RWPE2 (cell line): Measurements from ENCODE around the gene CINP.

Experiments used
- ATAC-seq: fragments of 200-7000 bp; cut with Tn5 transposase; 3 replicates; pipeline ENCODE4 v1.9.1; 2021; ENCODE audit warnings: low read depth
- DNase-seq: peaks from one replicate; pipeline ENCODE4 v3.0.0-alpha.2; 2020; ENCODE audit warnings: low spot score
- H3K27ac ChIP-seq: fragments of 450-650 bp; 2 replicates; pipeline ENCODE4 v1.5.1; 2017; ENCODE audit warnings: mild to moderate bottlenecking; ENCODE audit not compliant: poor library complexity, severe bottlenecking
- H3K27me3 ChIP-seq: fragments of 250-450 bp; sonication (Bioruptor Pico); 2 replicates; pipeline ENCODE4 v1.5.1; 2021; ENCODE audit warnings: mild to moderate bottlenecking, moderate library complexity; ENCODE audit not compliant: insufficient read depth, poor library complexity, severe bottlenecking
- H3K36me3 ChIP-seq: fragments of 250-450 bp; sonication (Bioruptor Pico); 2 replicates; pipeline ENCODE4 v1.5.1; 2020; ENCODE audit warnings: low read depth, mild to moderate bottlenecking, moderate library complexity
- H3K4me1 ChIP-seq: fragments of 250-450 bp; sonication (Bioruptor Pico); 2 replicates; pipeline ENCODE4 v1.5.1; 2021; ENCODE audit warnings: mild to moderate bottlenecking, moderate library complexity; ENCODE audit not compliant: insufficient read depth, poor library complexity, severe bottlenecking
- H3K4me3 ChIP-seq: fragments of 250-450 bp; sonication (Bioruptor Pico); 2 replicates; pipeline ENCODE4 v1.5.1; 2021; ENCODE audit warnings: mild to moderate bottlenecking, moderate library complexity; ENCODE audit not compliant: severe bottlenecking
- H3K9me3 ChIP-seq: fragments of 250-450 bp; sonication (Bioruptor Pico); 2 replicates; pipeline ENCODE4 v1.5.1; 2021; ENCODE audit warnings: mild to moderate bottlenecking, moderate library complexity; ENCODE audit not compliant: severe bottlenecking
- TF ChIP-seq, protein P1 (sequence below): fragments of 450-650 bp; IDR thresholded peaks from one replicate; pipeline ENCODE4 v1.5.1; 2017; ENCODE audit warnings: mild to moderate bottlenecking, moderate library complexity; ENCODE audit not compliant: poor library complexity, severe bottlenecking

CINP gene

DNA sequence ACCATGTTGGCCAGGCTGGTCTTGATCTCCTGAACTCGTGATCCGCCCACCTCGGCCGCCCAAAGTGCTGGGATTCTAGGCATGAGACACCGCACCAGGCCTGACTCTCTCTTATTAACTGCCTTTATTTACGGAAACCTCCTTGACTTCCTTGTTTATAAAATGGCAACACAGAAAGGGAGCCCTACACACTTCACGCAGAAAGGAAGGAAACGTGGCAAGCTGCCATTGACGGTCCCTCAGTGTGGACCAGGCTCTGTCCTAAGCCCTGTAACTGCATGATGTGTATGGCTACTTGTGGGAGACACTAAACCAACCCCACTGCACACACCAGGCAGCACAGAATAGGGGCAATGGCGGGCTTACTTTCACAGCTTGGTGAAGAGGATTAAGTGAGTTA, 11.7 kb downstream of the CINP start:
- no peaks in the 10 kb centered on the region for H3K9me3 ChIP-seq
- H3K4me3 ChIP-seq: no peak overlapping the region
- no peaks in the 10 kb centered on the region for H3K4me1 ChIP-seq
- ATAC-seq (no peak), DNase-seq (no peak)
- no peaks in the 10 kb centered on the region for H3K27me3 ChIP-seq
- no peak overlapping the region for H3K27ac ChIP-seq
- H3K36me3 ChIP-seq: peaks cover 82% of the 10 kb centered on the region
- TF ChIP-seq, protein P1, sequence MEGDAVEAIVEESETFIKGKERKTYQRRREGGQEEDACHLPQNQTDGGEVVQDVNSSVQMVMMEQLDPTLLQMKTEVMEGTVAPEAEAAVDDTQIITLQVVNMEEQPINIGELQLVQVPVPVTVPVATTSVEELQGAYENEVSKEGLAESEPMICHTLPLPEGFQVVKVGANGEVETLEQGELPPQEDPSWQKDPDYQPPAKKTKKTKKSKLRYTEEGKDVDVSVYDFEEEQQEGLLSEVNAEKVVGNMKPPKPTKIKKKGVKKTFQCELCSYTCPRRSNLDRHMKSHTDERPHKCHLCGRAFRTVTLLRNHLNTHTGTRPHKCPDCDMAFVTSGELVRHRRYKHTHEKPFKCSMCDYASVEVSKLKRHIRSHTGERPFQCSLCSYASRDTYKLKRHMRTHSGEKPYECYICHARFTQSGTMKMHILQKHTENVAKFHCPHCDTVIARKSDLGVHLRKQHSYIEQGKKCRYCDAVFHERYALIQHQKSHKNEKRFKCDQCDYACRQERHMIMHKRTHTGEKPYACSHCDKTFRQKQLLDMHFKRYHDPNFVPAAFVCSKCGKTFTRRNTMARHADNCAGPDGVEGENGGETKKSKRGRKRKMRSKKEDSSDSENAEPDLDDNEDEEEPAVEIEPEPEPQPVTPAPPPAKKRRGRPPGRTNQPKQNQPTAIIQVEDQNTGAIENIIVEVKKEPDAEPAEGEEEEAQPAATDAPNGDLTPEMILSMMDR: no peak

DNA sequence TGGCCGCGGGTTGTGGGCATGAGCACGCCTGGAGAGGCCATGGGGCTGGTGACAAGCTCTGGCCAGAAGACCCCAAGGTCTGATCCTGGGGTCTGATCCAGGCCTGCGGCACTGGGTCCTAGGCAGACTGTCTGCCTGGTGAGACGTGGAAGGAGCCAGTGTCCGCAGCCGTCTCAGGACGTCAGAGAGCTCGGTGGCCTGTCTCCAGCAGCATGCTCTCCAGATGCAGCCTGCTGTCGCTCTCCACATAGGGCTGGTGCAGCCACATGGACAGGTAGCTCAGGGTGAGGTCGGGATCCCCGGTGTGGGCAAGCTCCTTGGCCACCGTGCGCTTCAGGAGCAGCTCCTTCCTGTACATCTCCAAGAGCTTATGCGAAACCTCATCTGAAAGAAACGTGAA, 14.3 kb downstream of the CINP start:
- peaks cover 74% of the 10 kb centered on the region for H3K36me3 ChIP-seq
- H3K4me3 ChIP-seq: no peak overlapping the region
- TF ChIP-seq, protein P1: no peak
- no peaks in the 10 kb centered on the region for H3K9me3 ChIP-seq
- no peak for DNase-seq
- no peak overlapping the region for H3K27ac ChIP-seq
- no peak for ATAC-seq
- H3K4me1 ChIP-seq: no peaks in the 10 kb centered on the region
- no peaks in the 10 kb centered on the region for H3K27me3 ChIP-seq

DNA sequence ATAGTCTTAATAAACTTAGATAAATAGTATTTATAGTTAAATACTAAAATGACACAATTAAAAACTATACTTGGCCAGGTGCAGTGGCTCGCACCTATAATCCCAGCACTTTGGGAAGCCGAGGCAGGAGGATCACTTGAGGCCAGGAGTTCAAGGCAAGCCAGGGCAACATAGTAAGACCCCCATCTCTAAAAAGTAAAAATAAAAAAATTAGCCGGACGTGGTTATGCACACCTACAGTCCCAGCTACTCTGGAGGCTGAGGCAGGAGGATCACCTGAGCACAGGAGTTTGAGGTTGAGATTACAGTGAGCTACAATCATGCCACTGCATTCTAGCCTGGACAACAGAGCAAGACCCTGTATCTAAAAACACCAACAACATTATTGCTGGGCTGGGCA, 16.0 kb downstream of the CINP start:
- no peak overlapping the region for H3K27ac ChIP-seq

DNA sequence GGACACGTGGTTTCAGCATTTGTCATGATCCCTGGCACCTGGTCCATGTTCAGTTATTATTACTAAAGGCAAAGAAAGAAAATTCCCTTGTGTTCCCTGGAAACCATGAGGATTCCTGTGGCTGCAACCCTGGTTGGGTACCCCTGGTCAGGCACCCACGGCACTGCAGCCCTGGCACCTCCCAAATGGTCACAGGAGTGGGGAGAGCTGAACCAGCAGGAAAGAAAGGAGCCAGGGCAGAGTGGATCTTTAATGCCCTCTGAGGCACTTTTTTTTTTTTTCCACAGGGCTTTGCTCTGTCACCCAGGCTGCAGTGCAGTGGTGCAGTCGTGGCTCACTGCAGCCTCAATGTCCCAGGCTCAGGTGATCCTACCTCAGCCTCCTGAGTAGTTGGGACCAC, 17.5 kb downstream of the CINP start:
- H3K27ac ChIP-seq: no peak overlapping the region
- no peak overlapping the region for H3K4me3 ChIP-seq
- peaks cover 87% of the 10 kb centered on the region for H3K36me3 ChIP-seq
- H3K4me1 ChIP-seq: no peaks in the 10 kb centered on the region
- DNase-seq (no peak), ATAC-seq (no peak)
- no peaks in the 10 kb centered on the region for H3K9me3 ChIP-seq
- TF ChIP-seq, protein P1: no peak
- no peaks in the 10 kb centered on the region for H3K27me3 ChIP-seq

More for the DNA sequence above, 16.0 kb downstream of the CINP start:
- Histone ChIP-seq H3K9me3 (no peaks in the 10 kb centered on the region), H3K4me3 (no peak overlapping the region), H3K27me3 (no peaks in the 10 kb centered on the region), H3K36me3 (peaks cover 79% of the 10 kb centered on the region), H3K4me1 (no peaks in the 10 kb centered on the region)
- no peak for DNase-seq
- TF ChIP-seq, protein P1: no peak
- ATAC-seq: no peak

DNA sequence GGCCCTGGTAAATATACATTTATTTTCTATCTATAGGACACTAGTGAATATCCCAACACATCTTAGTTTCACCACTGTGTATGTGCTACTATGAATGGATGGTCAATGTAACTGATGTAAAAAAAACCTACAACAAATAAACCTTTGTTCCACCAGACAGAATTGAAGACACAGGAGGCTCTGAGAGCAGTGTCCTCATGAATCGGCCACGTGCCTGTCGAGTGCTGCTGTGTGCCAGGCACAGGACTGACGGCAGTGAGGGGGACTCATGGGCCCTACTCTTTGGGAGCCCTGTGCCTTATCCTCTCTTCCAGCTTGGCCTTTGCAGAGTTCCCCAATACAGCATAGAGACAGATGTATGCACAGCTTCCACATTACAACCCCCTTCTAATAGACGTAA, 18.2 kb downstream of the CINP start:
- TF ChIP-seq, protein P1: no peak
- Histone ChIP-seq H3K36me3 (peaks cover 83% of the 10 kb centered on the region), H3K27ac (no peak overlapping the region), H3K4me3 (no peak overlapping the region), H3K27me3 (no peaks in the 10 kb centered on the region), H3K9me3 (no peaks in the 10 kb centered on the region), H3K4me1 (no peaks in the 10 kb centered on the region)
- DNase-seq: no peak
- ATAC-seq: peak; percentile 8; the same call in 2 of the 3 replicates
